KMS-11 (cell line): ENCODE results near the gene TAP2.

ENCODE experiments used
- H2AFZ ChIP-seq: fragments of 200-600 bp; sonication (generic); 2 replicates; pipeline ENCODE4 v1.6.1; 2016; ENCODE audit warnings: antibody characterized with exemption, mixed run types, low read depth
- H3K27ac ChIP-seq: fragments of 200-600 bp; sonication (generic); 2 replicates; pipeline ENCODE4 v1.6.1; 2016; ENCODE audit warnings: mild to moderate bottlenecking, mixed run types
- H3K27me3 ChIP-seq: fragments of 200-600 bp; sonication (generic); 2 replicates; pipeline ENCODE4 v1.6.1; 2017; ENCODE audit warnings: mild to moderate bottlenecking, low read depth, mixed run types, moderate library complexity; ENCODE audit not compliant: insufficient read depth
- H3K36me3 ChIP-seq: fragments of 200-600 bp; sonication (generic); 2 replicates; pipeline ENCODE4 v1.6.1; 2017; ENCODE audit warnings: mild to moderate bottlenecking, mixed run types; ENCODE audit not compliant: insufficient read depth
- H3K4me1 ChIP-seq: fragments of 200-600 bp; sonication (generic); 2 replicates; pipeline ENCODE4 v1.6.1; 2016; ENCODE audit warnings: mild to moderate bottlenecking, low read depth, mixed run types; ENCODE audit not compliant: poor library complexity, severe bottlenecking
- H3K4me2 ChIP-seq: fragments of 200-600 bp; sonication (generic); 2 replicates; pipeline ENCODE4 v1.7.0; 2016; ENCODE audit warnings: mild to moderate bottlenecking, mixed run types
- H3K4me3 ChIP-seq: fragments of 200-600 bp; sonication (generic); IDR thresholded peaks from 2 replicates; pipeline ENCODE4 v1.6.1; 2017; ENCODE audit warnings: low read depth, low read length, mixed read lengths; ENCODE audit not compliant: insufficient read depth
- H3K79me2 ChIP-seq: fragments of 200-600 bp; sonication (generic); 2 replicates; pipeline ENCODE4 v1.6.1; 2016; ENCODE audit warnings: low read depth, mixed run types; ENCODE audit not compliant: insufficient read depth
- H3K9ac ChIP-seq: fragments of 200-600 bp; sonication (generic); 2 replicates; pipeline ENCODE4 v1.6.1; 2016; ENCODE audit warnings: mild to moderate bottlenecking, mixed run types
- H4K20me1 ChIP-seq: fragments of 200-600 bp; sonication (generic); 2 replicates; pipeline ENCODE4 v1.6.1; 2016; ENCODE audit warnings: mild to moderate bottlenecking, mixed run types; ENCODE audit not compliant: insufficient read depth
- CTCF ChIP-seq: fragments of 200-600 bp; sonication (generic); conservative IDR thresholded peaks from 2 replicates; pipeline ENCODE4 v1.6.1; 2017; ENCODE audit warnings: low read depth, mild to moderate bottlenecking, antibody characterized with exemption, low read length, moderate library complexity, mixed read lengths

TAP2 gene

GRCh38 chr6:32835167-32835893, 3.2 kb downstream of the TAP2 start:
- Histone ChIP-seq H3K4me3 (no peak overlapping the region), H3K27ac (no peak overlapping the region), H3K36me3 (no peaks in the 10 kb centered on the region), H2AFZ (no peak overlapping the region), H3K4me1 (peaks cover 23% of the 10 kb centered on the region), H3K9ac (no peak overlapping the region), H3K27me3 (no peaks in the 10 kb centered on the region), H3K4me2 (no peak overlapping the region), H3K79me2 (peaks cover 15% of the 10 kb centered on the region; the same call in 1 of the 2 replicates), H4K20me1 (no peaks in the 10 kb centered on the region)
- no peak for TF ChIP-seq CTCF

GRCh38 chr6:32833664-32834063, 4.9 kb downstream of the TAP2 start:
- no peak overlapping the region for H3K4me2 ChIP-seq

GRCh38 chr6:32832535-32832934, 6.0 kb downstream of the TAP2 start:
- Histone ChIP-seq H4K20me1 (no peaks in the 10 kb centered on the region), H3K79me2 (peaks cover 15% of the 10 kb centered on the region; the same call in 1 of the 2 replicates), H3K9ac (no peak overlapping the region), H3K4me3 (no peak overlapping the region), H3K27ac (no peak overlapping the region), H3K27me3 (no peaks in the 10 kb centered on the region), H3K4me2 (no peak overlapping the region), H3K36me3 (no peaks in the 10 kb centered on the region), H2AFZ (no peak overlapping the region), H3K4me1 (peaks cover 15% of the 10 kb centered on the region)
- no peak for TF ChIP-seq CTCF

More at GRCh38 chr6:32833664-32834063, 4.9 kb downstream of the TAP2 start:
- H3K9ac ChIP-seq = no peak overlapping the region
- H3K27ac ChIP-seq = no peak overlapping the region
- H3K36me3 ChIP-seq = no peaks in the 10 kb centered on the region
- no peak overlapping the region for H2AFZ ChIP-seq
- H4K20me1 ChIP-seq = no peaks in the 10 kb centered on the region
- no peak overlapping the region for H3K4me3 ChIP-seq
- no peaks in the 10 kb centered on the region for H3K27me3 ChIP-seq
- H3K4me1 ChIP-seq = peaks cover 15% of the 10 kb centered on the region
- peaks cover 15% of the 10 kb centered on the region; the same call in 1 of the 2 replicates for H3K79me2 ChIP-seq
- no peak for TF ChIP-seq CTCF

- H3K4me3 ChIP-seq = no peak overlapping the region
- H2AFZ ChIP-seq = no peak overlapping the region
- no peaks in the 10 kb centered on the region for H4K20me1 ChIP-seq
- TF ChIP-seq CTCF = no peak
- no peak overlapping the region for H3K9ac ChIP-seq
- H3K27me3 ChIP-seq = no peaks in the 10 kb centered on the region
- peaks cover under 1% of the 10 kb centered on the region for H3K4me1 ChIP-seq
- H3K4me2 ChIP-seq = no peak overlapping the region
- H3K79me2 ChIP-seq = no peaks in the 10 kb centered on the region
- H3K36me3 ChIP-seq = no peaks in the 10 kb centered on the region
- no peak overlapping the region for H3K27ac ChIP-seq
Observed at GRCh38 chr6:32830936-32831335, 7.6 kb downstream of the TAP2 start.
